Sigmoid colon (tissue), 7 donors: ENCODE data around the gene KLRC3. TPM values are rescaled to one million over a fixed set of nuclear protein-coding genes. Genes with fewer than 3 reads are reported as not detected.
"Not testable (repeated sequence)": the region's sequence is repeated elsewhere in the genome, so short reads cannot be mapped to it uniquely, and the experiment has no call there.

Experiments
- DNase-seq: peaks from one replicate; pipeline ENCODE4 v3.0.0-alpha.2; 2019
- H3K27ac ChIP-seq, 4 donors: fragments of 200-600 bp; sonication (generic); one replicate each; pipeline ENCODE4 v1.5.1; 2016 to 2019; ENCODE audit warnings: mild to moderate bottlenecking in 1 of 4
- H3K27me3 ChIP-seq, 3 donors: fragments of 200-600 bp; sonication (generic); one replicate each; pipeline ENCODE4 v1.5.1; 2019; ENCODE audit warnings: mild to moderate bottlenecking in 1 of 3
- H3K36me3 ChIP-seq, 4 donors: fragments of 200-600 bp; sonication (generic); one replicate each; pipeline ENCODE4 v1.5.1; 2016 to 2019
- H3K4me1 ChIP-seq, 4 donors: fragments of 200-600 bp; sonication (generic); one replicate each; pipeline ENCODE4 v1.5.1; 2017 to 2019
- H3K4me3 ChIP-seq, 4 donors: fragments of 200-600 bp; sonication (generic); one replicate each; pipeline ENCODE4 v1.5.1; 2017 to 2019; ENCODE audit warnings: mild to moderate bottlenecking in 2 of 4, moderate library complexity in 1 of 4
- H3K9me3 ChIP-seq, 4 donors: fragments of 200-600 bp in 3 of 4; sonication (generic) in 3 of 4; one replicate each; pipeline versions ENCODE4 v1.5.1 to v1.6.1; 2013 to 2019
- EP300 ChIP-seq, 4 donors: sonication (generic); formaldehyde crosslinking; IDR thresholded peaks; one replicate each; pipeline ENCODE4 v1.6.1; 2017; ENCODE audit warnings: antibody characterized with exemption in 4 of 4
- POLR2A ChIP-seq, 2 donors: fragments of 450-650 bp; IDR thresholded peaks; one replicate each; pipeline ENCODE4 v1.6.1; 2016; ENCODE audit warnings: antibody characterized with exemption in 2 of 2, mild to moderate bottlenecking in 2 of 2, moderate library complexity in 2 of 2
- POLR2AphosphoS5 ChIP-seq, 4 donors: sonication (generic); formaldehyde crosslinking; IDR thresholded peaks; one replicate each; pipeline ENCODE4 v1.6.1; 2017; ENCODE audit warnings: antibody characterized with exemption in 4 of 4
- whole genome bisulfite sequencing, 2 donors: extraction: QIAGEN DNeasy Blood & Tissue Kit; methylation state at CpG; one replicate each; pipeline ENCODE4 v1.1.7; 2013; 5-methylcytosine and 5-hydroxymethylcytosine counted together
- intact Hi-C: fragments of 100-400 bp; cut with DNase I; formaldehyde crosslinking; loops from one replicate; pipeline ENCODE4 v1.15.1; 2023
- polyA plus RNA-seq, 3 donors: library from polyadenylated mRNA; stranded (reverse); fragments of 200-250 nt; gene quantifications; one replicate each; pipeline ENCODE4 v1.2.3, GENCODE V29; 2013
- total RNA-seq, 4 donors: library from RNA; depleted of rRNA; stranded (reverse); fragments of >200 nt; gene quantifications; one replicate each; pipeline ENCODE4 v1.1.0, GENCODE V29; 2016
- TF ChIP-seq, protein P1 (sequence below), 4 experiments: fragments of 450-650 bp in 3 of 4; fragments of 200-600 bp in 1 of 4; IDR thresholded peaks; one replicate each; pipeline ENCODE4 v1.5.1; 2016 to 2019; ENCODE audit warnings: antibody characterized with exemption in 4 of 4, mild to moderate bottlenecking in 3 of 4, moderate library complexity in 2 of 4
- donor health status: healthy with polysubstance abuse.
- donor health status: Bipolar disorder and iron deficiency.
- donor health status: healthy.

The KLRC3 gene
- total and polyA plus RNA-seq, 7 donors = 1.8 TPM; not detected in 6

DNA sequence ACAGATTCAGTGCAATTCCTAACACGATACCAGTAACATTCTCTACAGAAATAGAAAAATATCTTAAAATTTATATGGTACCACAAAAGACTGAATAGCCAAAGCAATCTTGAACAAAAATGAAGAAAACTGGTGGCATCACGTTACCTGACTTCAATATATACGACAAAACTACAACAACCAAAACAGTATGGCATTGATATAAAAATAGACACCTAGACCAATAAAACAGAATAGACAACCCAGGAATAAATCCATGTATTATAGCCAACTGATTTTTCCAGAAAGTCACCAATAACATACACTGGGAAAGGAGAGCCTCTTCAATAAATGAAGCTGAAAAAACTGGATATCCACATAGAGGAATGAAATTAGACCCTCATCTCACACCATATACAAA lies 36.2 kb downstream of the KLRC3 start:
- no peak for DNase-seq
- H3K4me1 ChIP-seq = no peaks in the 10 kb centered on the region
- no peaks in the 10 kb centered on the region for H3K27me3 ChIP-seq
- intact Hi-C loops = no loop called here
- H3K4me3 ChIP-seq = no peak overlapping the region
- peaks cover 0 to 4% (median 0%) of the 10 kb centered on the region in 4 donors for H3K9me3 ChIP-seq
- 78 to 91% methylated on average over 3 of the region's 3 CpGs for WGBS, 2 donors
- no peak overlapping the region for H3K27ac ChIP-seq
- no peaks in the 10 kb centered on the region for H3K36me3 ChIP-seq
- no peak for TF ChIP-seq POLR2A (IDR thresholded peaks at IDR 0.05)
- TF ChIP-seq POLR2AphosphoS5 (IDR thresholded peaks at IDR 0.05) = no peak
- TF ChIP-seq EP300 (IDR thresholded peaks at IDR 0.05) = no peak
- TF ChIP-seq, protein P1, sequence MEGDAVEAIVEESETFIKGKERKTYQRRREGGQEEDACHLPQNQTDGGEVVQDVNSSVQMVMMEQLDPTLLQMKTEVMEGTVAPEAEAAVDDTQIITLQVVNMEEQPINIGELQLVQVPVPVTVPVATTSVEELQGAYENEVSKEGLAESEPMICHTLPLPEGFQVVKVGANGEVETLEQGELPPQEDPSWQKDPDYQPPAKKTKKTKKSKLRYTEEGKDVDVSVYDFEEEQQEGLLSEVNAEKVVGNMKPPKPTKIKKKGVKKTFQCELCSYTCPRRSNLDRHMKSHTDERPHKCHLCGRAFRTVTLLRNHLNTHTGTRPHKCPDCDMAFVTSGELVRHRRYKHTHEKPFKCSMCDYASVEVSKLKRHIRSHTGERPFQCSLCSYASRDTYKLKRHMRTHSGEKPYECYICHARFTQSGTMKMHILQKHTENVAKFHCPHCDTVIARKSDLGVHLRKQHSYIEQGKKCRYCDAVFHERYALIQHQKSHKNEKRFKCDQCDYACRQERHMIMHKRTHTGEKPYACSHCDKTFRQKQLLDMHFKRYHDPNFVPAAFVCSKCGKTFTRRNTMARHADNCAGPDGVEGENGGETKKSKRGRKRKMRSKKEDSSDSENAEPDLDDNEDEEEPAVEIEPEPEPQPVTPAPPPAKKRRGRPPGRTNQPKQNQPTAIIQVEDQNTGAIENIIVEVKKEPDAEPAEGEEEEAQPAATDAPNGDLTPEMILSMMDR (IDR thresholded peaks at IDR 0.05) = no peak

DNA sequence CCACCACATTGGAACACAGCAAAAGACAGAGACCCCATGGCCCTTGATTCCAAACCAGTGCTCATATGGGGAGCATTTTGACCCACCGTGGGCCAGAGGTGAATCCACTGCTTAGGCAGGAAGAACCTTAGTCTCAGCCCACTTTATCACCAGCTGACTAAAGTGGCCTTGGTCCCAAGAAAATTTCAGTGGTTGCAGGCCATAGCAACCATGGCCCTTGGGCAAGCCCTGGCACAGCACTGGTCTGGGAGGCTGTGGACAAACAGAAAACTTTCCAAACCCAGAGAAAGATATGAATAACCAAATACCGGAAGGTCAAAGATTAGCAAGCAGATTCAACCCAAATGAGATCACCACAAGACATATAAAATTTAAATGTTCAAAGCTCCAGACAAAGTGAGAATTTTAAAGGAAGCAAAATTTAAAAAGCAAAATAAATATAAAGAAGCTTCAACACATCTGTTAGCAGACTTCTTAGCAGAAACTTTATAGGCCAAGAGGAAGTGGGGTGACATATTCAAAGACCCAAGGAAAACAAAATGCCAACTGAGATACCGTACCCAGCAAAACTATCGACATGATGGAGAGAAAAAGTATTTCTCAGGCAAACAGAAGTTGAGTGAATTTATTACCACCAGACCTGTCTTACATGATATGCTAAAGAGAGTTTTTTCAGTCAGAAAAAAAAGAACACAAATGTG lies 38.3 kb downstream of the KLRC3 start:
- no peaks in the 10 kb centered on the region for H3K27me3 ChIP-seq
- H3K27ac ChIP-seq = no peak overlapping the region
- H3K4me1 ChIP-seq = no peaks in the 10 kb centered on the region
- no peak overlapping the region for H3K4me3 ChIP-seq
- peaks cover 0 to 4% (median 0%) of the 10 kb centered on the region in 4 donors for H3K9me3 ChIP-seq
- intact Hi-C loops = no loop called here
- no peak for DNase-seq
- TF ChIP-seq POLR2AphosphoS5 (IDR thresholded peaks at IDR 0.05) (no peak), EP300 (IDR thresholded peaks at IDR 0.05) (no peak), POLR2A (IDR thresholded peaks at IDR 0.05) (no peak)
- TF ChIP-seq, protein P1 (IDR thresholded peaks at IDR 0.05) = no peak
- 82 to 94% methylated on average over 4 of the region's 4 CpGs for whole genome bisulfite sequencing, 2 donors
- H3K36me3 ChIP-seq = no peaks in the 10 kb centered on the region

DNA sequence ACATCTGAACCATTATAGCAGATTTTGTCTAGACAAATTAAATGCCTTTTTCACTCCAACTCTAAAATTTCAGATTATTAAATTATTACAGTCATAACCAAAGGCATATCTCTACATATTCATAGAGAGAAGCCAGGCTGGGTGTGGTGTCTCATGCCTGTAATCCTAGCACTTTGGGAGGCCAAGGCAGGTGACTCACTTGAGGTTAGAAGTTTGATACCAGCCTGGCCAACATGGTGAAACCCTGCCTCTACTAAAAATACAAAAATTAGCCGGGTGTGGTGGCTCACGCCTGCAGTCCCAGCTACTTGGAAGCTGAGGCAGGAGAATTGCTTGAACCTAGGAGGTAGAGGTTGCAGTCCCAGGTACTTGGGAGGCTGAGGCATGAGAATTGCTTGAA lies 41.7 kb downstream of the KLRC3 start:
- H3K4me3 ChIP-seq, H3K36me3 ChIP-seq, H3K4me1 ChIP-seq, DNase-seq, H3K27ac ChIP-seq, intact Hi-C loops, H3K27me3 ChIP-seq, H3K9me3 ChIP-seq: not testable (repeated sequence)
- 81 to 93% methylated on average over 2 of the region's 2 CpGs for WGBS, 2 donors

DNA sequence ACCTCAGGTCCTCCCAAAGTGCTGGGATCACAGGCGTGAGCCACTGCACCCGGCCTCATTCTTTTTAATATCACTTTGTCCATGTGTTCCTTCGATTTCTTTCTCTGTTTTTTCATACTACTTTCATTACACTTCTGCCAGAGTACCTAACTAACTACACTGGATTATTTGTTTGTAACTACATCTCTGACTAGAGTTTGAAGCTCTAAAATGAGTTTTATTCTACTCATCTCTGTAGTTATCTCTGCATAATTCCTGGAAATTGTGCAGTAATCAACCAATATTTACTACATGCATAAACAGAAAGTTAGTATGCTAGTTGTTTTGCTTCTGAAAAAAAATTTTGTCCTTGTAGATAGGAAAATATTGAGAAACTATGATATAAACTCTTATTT lies 45.8 kb downstream of the KLRC3 start:
- Histone ChIP-seq H3K36me3 (no peaks in the 10 kb centered on the region), H3K4me3 (no peak overlapping the region), H3K9me3 (no peaks in the 10 kb centered on the region), H3K27me3 (no peaks in the 10 kb centered on the region), H3K27ac (no peak overlapping the region), H3K4me1 (no peaks in the 10 kb centered on the region)
- intact Hi-C loops = no loop called here
- DNase-seq = no peak
- 90 to 97% methylated on average over 3 of the region's 3 CpGs for WGBS, 2 donors
- TF ChIP-seq POLR2A (IDR thresholded peaks at IDR 0.05) (no peak), POLR2AphosphoS5 (IDR thresholded peaks at IDR 0.05) (no peak), EP300 (IDR thresholded peaks at IDR 0.05) (no peak)
- TF ChIP-seq, protein P1 (IDR thresholded peaks at IDR 0.05) = no peak

DNA sequence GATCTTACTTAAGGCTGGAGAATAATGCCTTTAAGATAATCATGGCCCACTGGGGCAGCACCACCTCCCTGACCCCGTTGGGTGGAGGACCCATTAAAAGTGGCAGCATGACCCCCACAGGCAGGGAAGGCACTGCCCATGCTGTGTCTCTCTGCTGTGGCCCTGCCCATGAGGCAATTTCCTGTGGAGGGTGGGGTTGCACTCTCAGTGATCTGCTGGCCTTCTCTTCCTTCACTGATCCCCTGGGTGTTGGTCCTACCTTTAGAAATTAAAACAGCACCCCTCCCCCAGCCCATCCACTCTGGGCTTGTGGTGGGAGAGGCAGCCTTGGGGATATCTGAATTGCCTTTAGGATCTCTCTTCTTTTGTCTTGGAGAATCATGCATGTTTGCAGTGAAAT lies 47.8 kb downstream of the KLRC3 start:
- no peaks in the 10 kb centered on the region for H3K9me3 ChIP-seq
- TF ChIP-seq POLR2A (IDR thresholded peaks at IDR 0.05) = no peak
- TF ChIP-seq POLR2AphosphoS5 (IDR thresholded peaks at IDR 0.05) = no peak
- no peak for TF ChIP-seq EP300 (IDR thresholded peaks at IDR 0.05)
- TF ChIP-seq, protein P1 (IDR thresholded peaks at IDR 0.05) = no peak
- intact Hi-C loops = no loop called here
- H3K27ac ChIP-seq = no peak overlapping the region
- H3K4me1 ChIP-seq = no peaks in the 10 kb centered on the region
- no peaks in the 10 kb centered on the region for H3K27me3 ChIP-seq
- no peak for DNase-seq
- no peaks in the 10 kb centered on the region for H3K36me3 ChIP-seq
- WGBS, 2 donors = 3 to 46% methylated on average over 1 of the region's 1 CpG
- no peak overlapping the region for H3K4me3 ChIP-seq

DNA sequence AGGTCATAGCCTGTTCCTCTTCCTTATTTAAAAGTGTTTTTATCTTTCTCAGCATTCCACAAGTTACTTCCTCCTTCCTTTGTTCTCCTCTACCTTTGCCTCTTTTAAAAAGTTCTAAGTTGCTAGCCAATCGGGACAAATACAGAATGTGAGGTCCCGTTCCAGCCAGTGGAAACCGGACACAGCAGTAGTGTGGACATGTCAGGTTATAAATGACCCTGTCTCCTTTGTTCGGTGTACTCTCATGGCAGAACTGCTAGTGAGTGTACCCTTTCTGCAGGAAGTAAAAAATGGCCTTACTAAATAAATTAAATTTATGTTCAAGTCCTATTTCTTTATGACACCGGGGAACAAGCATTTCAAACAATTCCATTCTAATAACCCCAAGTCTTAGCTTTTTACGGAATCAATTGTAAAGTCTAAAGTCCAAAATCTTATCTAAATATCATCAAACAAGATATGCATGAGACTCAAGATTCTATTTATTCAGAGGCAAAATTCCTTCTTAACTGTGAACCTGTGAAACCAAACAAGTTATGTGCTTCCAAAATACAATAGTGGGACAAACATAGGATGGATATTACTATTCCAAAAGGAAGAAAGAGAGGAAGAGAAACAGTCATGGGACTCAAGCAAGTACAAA lies 48.4 kb downstream of the KLRC3 start:
- H3K4me1 ChIP-seq, H3K9me3 ChIP-seq, intact Hi-C loops, H3K36me3 ChIP-seq, H3K4me3 ChIP-seq, H3K27ac ChIP-seq, H3K27me3 ChIP-seq, DNase-seq: not testable (repeated sequence)
- 12 to 48% methylated on average over 6 of the region's 6 CpGs for WGBS, 2 donors
